ENCODE measurements around the gene MAT1A. TPM values are rescaled to one million over a fixed set of nuclear protein-coding genes. Genes with fewer than 3 reads are reported as not detected.

Gene MAT1A
- total and polyA plus RNA-seq, 9 of the 15 experiments (the other 6 are each of a cell fraction or from before 2014, with no cell fraction given), result 0.03 to 0.30 (median 0.11) TPM; not detected in 2

DNA sequence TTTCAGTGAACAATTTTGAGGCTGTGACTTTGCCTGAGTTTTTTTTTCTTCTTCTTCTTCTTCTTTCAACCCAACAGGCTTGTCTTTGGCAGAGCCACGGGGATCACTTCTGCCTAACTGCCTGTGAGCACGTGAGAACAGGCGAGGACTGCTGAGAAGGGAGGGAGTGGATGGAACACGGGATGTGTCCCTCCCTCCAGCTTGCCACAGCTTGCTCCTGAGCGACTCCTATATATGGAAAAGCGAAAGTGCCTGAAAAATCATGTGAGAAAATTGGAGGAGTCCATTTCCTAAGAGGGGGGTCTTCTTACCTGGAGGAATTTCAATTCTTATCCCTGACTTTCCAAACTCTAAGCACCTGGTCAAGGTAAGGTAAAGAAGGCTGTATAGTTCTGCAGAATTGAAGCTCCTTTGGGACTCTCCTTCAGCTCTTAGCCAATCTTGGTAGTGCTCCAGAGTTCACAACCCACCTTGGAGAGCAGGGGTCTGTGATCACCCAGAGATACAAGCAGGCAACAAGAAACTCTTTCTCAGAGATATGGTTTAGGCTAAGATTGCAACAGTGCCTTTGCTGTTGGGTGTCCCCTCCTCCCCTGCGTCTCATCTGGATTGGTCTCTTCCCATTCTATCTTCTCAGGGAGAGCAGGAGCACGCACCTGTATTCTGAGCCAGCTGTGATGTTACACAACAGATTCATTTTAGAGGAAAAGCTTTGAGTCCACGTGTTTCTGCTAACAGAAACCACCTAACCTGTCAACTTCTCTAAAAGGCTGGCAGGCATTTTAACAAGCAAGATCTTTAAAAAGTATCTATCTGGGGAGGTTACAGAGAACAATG, at the start of gene MAT1A (continued):
- TF ChIP-seq, protein P1, sequence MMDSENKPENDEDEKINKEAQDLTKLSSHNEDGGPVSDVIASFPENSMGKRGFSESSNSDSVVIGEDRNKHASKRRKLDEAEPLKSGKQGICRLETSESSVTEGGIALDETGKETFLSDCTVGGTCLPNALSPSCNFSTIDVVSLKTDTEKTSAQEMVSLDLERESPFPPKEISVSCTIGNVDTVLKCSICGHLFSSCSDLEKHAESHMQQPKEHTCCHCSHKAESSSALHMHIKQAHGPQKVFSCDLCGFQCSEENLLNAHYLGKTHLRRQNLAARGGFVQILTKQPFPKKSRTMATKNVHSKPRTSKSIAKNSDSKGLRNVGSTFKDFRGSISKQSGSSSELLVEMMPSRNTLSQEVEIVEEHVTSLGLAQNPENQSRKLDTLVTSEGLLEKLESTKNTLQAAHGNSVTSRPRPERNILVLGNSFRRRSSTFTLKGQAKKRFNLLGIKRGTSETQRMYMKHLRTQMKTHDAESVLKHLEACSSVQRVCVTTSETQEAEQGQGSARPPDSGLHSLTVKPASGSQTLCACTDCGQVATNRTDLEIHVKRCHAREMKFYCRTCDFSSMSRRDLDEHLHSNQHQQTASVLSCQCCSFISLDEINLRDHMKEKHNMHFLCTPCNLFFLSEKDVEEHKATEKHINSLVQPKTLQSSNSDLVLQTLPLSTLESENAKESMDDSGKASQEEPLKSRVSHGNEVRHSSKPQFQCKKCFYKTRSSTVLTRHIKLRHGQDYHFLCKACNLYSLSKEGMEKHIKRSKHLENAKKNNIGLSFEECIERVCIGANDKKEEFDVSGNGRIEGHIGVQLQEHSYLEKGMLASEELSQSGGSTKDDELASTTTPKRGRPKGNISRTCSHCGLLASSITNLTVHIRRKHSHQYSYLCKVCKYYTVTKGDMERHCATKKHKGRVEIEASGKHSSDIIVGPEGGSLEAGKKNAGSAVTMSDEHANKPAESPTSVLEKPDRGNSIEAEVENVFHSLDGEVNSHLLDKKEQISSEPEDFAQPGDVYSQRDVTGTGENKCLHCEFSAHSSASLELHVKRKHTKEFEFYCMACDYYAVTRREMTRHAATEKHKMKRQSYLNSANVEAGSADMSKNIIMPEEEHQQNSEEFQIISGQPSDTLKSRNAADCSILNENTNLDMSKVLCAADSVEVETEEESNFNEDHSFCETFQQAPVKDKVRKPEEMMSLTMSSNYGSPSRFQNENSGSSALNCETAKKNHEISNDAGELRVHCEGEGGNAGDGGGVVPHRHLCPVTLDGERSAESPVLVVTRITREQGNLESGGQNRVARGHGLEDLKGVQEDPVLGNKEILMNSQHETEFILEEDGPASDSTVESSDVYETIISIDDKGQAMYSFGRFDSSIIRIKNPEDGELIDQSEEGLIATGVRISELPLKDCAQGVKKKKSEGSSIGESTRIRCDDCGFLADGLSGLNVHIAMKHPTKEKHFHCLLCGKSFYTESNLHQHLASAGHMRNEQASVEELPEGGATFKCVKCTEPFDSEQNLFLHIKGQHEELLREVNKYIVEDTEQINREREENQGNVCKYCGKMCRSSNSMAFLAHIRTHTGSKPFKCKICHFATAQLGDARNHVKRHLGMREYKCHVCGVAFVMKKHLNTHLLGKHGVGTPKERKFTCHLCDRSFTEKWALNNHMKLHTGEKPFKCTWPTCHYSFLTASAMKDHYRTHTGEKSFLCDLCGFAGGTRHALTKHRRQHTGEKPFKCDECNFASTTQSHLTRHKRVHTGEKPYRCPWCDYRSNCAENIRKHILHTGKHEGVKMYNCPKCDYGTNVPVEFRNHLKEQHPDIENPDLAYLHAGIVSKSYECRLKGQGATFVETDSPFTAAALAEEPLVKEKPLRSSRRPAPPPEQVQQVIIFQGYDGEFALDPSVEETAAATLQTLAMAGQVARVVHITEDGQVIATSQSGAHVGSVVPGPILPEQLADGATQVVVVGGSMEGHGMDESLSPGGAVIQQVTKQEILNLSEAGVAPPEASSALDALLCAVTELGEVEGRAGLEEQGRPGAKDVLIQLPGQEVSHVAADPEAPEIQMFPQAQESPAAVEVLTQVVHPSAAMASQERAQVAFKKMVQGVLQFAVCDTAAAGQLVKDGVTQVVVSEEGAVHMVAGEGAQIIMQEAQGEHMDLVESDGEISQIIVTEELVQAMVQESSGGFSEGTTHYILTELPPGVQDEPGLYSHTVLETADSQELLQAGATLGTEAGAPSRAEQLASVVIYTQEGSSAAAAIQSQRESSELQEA (IDR thresholded peaks at IDR 0.05; ENCODE audit: low read depth), result no peak
- TF ChIP-seq MTA1 (IDR thresholded peaks at IDR 0.05; ENCODE audit: borderline replicate concordance) (no peak), ZNF23 (CRISPR knock-in tag; IDR thresholded peaks at IDR 0.05) (no peak), ZNF3 (CRISPR knock-in tag; IDR thresholded peaks at IDR 0.05) (no peak), NCOA4 (IDR thresholded peaks at IDR 0.05; ENCODE audit: partially characterized antibody) (no peak), CHD2 (IDR thresholded peaks at IDR 0.05; ENCODE audit: low read depth, low read length) (no peak), ZBTB1 (CRISPR knock-in tag; IDR thresholded peaks at IDR 0.05; ENCODE audit: borderline replicate concordance, low read depth) (no peak), ZBTB8A (IDR thresholded peaks at IDR 0.05; ENCODE audit: partially characterized antibody) (no peak), ZNF778 (CRISPR knock-in tag; IDR thresholded peaks at IDR 0.05) (no peak), ZNF143 (CRISPR knock-in tag; IDR thresholded peaks at IDR 0.05) (no peak)
- TF ChIP-seq, protein P2, sequence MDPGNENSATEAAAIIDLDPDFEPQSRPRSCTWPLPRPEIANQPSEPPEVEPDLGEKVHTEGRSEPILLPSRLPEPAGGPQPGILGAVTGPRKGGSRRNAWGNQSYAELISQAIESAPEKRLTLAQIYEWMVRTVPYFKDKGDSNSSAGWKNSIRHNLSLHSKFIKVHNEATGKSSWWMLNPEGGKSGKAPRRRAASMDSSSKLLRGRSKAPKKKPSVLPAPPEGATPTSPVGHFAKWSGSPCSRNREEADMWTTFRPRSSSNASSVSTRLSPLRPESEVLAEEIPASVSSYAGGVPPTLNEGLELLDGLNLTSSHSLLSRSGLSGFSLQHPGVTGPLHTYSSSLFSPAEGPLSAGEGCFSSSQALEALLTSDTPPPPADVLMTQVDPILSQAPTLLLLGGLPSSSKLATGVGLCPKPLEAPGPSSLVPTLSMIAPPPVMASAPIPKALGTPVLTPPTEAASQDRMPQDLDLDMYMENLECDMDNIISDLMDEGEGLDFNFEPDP (CRISPR knock-in tag; IDR thresholded peaks at IDR 0.05), result no peak
- TF ChIP-seq, protein P3, sequence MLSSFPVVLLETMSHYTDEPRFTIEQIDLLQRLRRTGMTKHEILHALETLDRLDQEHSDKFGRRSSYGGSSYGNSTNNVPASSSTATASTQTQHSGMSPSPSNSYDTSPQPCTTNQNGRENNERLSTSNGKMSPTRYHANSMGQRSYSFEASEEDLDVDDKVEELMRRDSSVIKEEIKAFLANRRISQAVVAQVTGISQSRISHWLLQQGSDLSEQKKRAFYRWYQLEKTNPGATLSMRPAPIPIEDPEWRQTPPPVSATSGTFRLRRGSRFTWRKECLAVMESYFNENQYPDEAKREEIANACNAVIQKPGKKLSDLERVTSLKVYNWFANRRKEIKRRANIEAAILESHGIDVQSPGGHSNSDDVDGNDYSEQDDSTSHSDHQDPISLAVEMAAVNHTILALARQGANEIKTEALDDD (IDR thresholded peaks at IDR 0.05), result no peak
- TF ChIP-seq, protein P4, sequence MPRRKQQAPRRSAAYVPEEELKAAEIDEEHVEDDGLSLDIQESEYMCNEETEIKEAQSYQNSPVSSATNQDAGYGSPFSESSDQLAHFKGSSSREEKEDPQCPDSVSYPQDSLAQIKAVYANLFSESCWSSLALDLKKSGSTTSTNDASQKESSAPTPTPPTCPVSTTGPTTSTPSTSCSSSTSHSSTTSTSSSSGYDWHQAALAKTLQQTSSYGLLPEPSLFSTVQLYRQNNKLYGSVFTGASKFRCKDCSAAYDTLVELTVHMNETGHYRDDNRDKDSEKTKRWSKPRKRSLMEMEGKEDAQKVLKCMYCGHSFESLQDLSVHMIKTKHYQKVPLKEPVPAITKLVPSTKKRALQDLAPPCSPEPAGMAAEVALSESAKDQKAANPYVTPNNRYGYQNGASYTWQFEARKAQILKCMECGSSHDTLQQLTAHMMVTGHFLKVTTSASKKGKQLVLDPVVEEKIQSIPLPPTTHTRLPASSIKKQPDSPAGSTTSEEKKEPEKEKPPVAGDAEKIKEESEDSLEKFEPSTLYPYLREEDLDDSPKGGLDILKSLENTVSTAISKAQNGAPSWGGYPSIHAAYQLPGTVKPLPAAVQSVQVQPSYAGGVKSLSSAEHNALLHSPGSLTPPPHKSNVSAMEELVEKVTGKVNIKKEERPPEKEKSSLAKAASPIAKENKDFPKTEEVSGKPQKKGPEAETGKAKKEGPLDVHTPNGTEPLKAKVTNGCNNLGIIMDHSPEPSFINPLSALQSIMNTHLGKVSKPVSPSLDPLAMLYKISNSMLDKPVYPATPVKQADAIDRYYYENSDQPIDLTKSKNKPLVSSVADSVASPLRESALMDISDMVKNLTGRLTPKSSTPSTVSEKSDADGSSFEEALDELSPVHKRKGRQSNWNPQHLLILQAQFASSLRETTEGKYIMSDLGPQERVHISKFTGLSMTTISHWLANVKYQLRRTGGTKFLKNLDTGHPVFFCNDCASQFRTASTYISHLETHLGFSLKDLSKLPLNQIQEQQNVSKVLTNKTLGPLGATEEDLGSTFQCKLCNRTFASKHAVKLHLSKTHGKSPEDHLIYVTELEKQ (CRISPR knock-in tag; IDR thresholded peaks at IDR 0.05), result no peak

All from K562 (cell line).